Measurements from ENCODE around the gene TNIP1. TPM values are rescaled to one million over a fixed set of nuclear protein-coding genes. Genes with fewer than 3 reads are reported as not detected.

The TNIP1 gene
- total RNA-seq, 4 donors from 2014 or later, result 191 to 352 (median 266) TPM

GRCh38 chr5:150987746-150988145, 93.1 kb downstream of the TNIP1 start:
- H3K27me3 ChIP-seq, result no peaks in the 10 kb centered on the region
- H3K27ac ChIP-seq, result no peak overlapping the region
- TF ChIP-seq POLR2A (IDR thresholded peaks at IDR 0.05), result no peak
- TF ChIP-seq, protein P1, sequence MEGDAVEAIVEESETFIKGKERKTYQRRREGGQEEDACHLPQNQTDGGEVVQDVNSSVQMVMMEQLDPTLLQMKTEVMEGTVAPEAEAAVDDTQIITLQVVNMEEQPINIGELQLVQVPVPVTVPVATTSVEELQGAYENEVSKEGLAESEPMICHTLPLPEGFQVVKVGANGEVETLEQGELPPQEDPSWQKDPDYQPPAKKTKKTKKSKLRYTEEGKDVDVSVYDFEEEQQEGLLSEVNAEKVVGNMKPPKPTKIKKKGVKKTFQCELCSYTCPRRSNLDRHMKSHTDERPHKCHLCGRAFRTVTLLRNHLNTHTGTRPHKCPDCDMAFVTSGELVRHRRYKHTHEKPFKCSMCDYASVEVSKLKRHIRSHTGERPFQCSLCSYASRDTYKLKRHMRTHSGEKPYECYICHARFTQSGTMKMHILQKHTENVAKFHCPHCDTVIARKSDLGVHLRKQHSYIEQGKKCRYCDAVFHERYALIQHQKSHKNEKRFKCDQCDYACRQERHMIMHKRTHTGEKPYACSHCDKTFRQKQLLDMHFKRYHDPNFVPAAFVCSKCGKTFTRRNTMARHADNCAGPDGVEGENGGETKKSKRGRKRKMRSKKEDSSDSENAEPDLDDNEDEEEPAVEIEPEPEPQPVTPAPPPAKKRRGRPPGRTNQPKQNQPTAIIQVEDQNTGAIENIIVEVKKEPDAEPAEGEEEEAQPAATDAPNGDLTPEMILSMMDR (IDR thresholded peaks at IDR 0.05), result no peak
- H3K9me3 ChIP-seq, result no peaks in the 10 kb centered on the region
- H3K4me3 ChIP-seq, result no peak overlapping the region
- no peaks in the 10 kb centered on the region for H3K36me3 ChIP-seq
- H3K4me1 ChIP-seq, result no peaks in the 10 kb centered on the region
- no peak for DNase-seq

Other genes starting within 250 kb of the TNIP1 start
- 10 to 100 TPM in 1 of 4 donors, 1 to 10 TPM in 2, not detected in 1; 1.1 to 11.6 (median 1.9) TPM for gene IRGM, start 234.5 kb downstream of the TNIP1 start, total RNA-seq
- 10 to 100 TPM in 2 of 4 donors, 1 to 10 TPM in 2; 4.4 to 17.3 (median 8.5) TPM for gene ZNF300, start 176.1 kb downstream of the TNIP1 start, total RNA-seq
- gene GPX3, start 60.4 kb downstream of the TNIP1 start, total RNA-seq, result 100 to 1,000 TPM; 143 to 690 (median 479) TPM
- gene ANXA6, start 76.7 kb upstream of the TNIP1 start, total RNA-seq, result 100 to 1,000 TPM in 1 of 4 donors, 10 to 100 TPM in 3; 11.2 to 228 (median 30.1) TPM
- 10 to 100 TPM; 15.8 to 86.6 (median 33.3) TPM for gene CCDC69, start 143.1 kb upstream of the TNIP1 start, total RNA-seq
- gene GM2A, start 172.2 kb upstream of the TNIP1 start, total RNA-seq, result 10 to 100 TPM; 15.1 to 27.2 (median 16.8) TPM
- not detected for gene SLC36A3, start 222.7 kb upstream of the TNIP1 start, total RNA-seq